HG02642 (cell line): ENCODE results near the gene TAB2.
"Not testable (repeated sequence)": the region's sequence is repeated elsewhere in the genome, so short reads cannot be mapped to it uniquely, and the experiment has no call there.

Source experiments
- ATAC-seq: cut with Tn5 transposase; IDR thresholded peaks from one replicate; pipeline ENCODE4 v1.9.1; 2021; ENCODE audit warnings: mild to moderate bottlenecking; ENCODE audit not compliant: unreplicated experiment, poor library complexity

TAB2 gene

GRCh38 chr6:149453597-149454345 lies 136.3 kb downstream of the TAB2 start:
- no peak for ATAC-seq

GRCh38 chr6:149454346-149454848 lies 136.9 kb downstream of the TAB2 start:
- no peak for ATAC-seq

- no peak for ATAC-seq
Measured at GRCh38 chr6:149455031-149455732, 137.7 kb downstream of the TAB2 start.

GRCh38 chr6:149456311-149457021 lies 139.0 kb downstream of the TAB2 start:
- no peak for ATAC-seq

GRCh38 chr6:149457316-149457884 lies 139.9 kb downstream of the TAB2 start:
- ATAC-seq = no peak

- ATAC-seq = no peak
Measured at GRCh38 chr6:149458196-149458595, 140.7 kb downstream of the TAB2 start.

- ATAC-seq = no peak
Measured at GRCh38 chr6:149458806-149459205, 141.3 kb downstream of the TAB2 start.

- no peak for ATAC-seq
Measured at GRCh38 chr6:149459761-149460160, 142.2 kb downstream of the TAB2 start.

GRCh38 chr6:149460249-149460648 lies 142.7 kb downstream of the TAB2 start:
- not testable (repeated sequence) for ATAC-seq
